ES-I3 (cell line): Measurements from ENCODE around the gene TDRD15.
"Not testable (repeated sequence)": the region's sequence is repeated elsewhere in the genome, so short reads cannot be mapped to it uniquely, and the experiment has no call there.

Experiments
- H3K36me3 ChIP-seq: 2 replicates; pipeline ENCODE4 v1.6.1; 2013; ENCODE audit warnings: mild to moderate bottlenecking, low read length, control low read depth, moderate library complexity; ENCODE audit not compliant: insufficient read depth
- H3K4me1 ChIP-seq: 2 replicates; pipeline ENCODE4 v1.6.1; 2013; ENCODE audit warnings: mild to moderate bottlenecking, control low read depth, low read length; ENCODE audit not compliant: insufficient read depth
- H3K9ac ChIP-seq: 2 replicates; pipeline ENCODE4 v1.6.1; 2013; ENCODE audit warnings: low read depth, mild to moderate bottlenecking, low read length, moderate library complexity
- H3K9me3 ChIP-seq: 2 replicates; pipeline ENCODE4 v1.6.1; 2013; ENCODE audit warnings: mild to moderate bottlenecking, low read length, moderate library complexity; ENCODE audit not compliant: control insufficient read depth, insufficient read depth

Gene TDRD15

GRCh38 chr2:21104030-21104660 is 19.6 kb upstream of the TDRD15 start:
- Histone ChIP-seq H3K36me3 (no peaks in the 10 kb centered on the region), H3K9me3 (no peaks in the 10 kb centered on the region), H3K9ac (no peak overlapping the region), H3K4me1 (peaks cover 5% of the 10 kb centered on the region; the same call in 1 of the 2 replicates)

DNA sequence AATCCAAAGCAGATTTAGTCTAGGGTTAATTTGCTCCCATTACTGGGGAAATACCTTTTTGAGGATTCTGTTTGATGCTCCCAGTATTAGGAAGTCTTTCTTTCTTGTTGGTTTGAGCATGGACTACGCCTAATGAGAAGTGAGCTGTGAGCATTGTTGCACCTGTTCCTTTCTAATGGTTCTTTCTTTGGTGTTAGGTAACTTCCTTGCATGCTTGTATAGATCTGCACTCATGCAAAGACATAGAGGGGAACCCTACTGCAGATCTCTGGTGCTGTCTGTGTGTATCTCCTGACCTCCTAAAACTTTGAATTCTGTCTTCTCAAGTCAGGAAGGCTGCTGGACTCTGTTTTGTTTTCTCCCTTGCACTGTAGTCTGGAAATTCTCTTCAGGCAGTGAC is 12.8 kb upstream of the TDRD15 start:
- no peaks in the 10 kb centered on the region for H3K4me1 ChIP-seq
- no peaks in the 10 kb centered on the region for H3K36me3 ChIP-seq
- no peak overlapping the region for H3K9ac ChIP-seq

GRCh38 chr2:21117688-21118087 is 6.1 kb upstream of the TDRD15 start:
- no peak overlapping the region for H3K9ac ChIP-seq
- no peaks in the 10 kb centered on the region for H3K4me1 ChIP-seq
- no peaks in the 10 kb centered on the region for H3K36me3 ChIP-seq
- no peaks in the 10 kb centered on the region for H3K9me3 ChIP-seq

More for the DNA sequence above, 12.8 kb upstream of the TDRD15 start:
- no peaks in the 10 kb centered on the region for H3K9me3 ChIP-seq

DNA sequence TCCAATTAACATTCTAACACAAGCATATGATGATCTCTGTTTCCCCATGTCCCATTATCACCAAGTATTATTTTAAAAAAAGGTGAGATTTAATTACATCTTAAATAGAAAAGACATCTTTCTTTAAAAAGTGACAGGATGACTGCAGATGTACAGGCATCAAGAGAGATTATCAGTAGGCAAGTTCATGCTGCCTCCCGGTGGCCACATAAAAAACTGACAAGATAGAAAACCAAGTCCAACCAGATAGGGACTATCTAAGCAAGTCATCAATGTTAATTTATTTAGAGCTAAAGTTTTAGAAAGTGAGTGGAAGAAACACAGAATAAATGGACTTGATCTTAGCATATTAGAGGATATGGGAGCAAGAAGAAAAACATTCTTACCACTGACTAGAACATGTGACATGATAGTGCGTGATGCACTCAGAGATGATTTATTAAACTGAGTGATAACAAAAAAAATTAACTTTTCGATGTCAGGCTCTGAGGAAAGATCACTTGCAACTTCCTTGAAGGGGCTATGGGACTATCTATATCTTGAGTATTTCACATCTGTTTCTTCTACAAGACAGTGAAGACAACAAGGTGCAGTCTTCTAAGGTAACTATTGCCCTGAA is 5.4 kb upstream of the TDRD15 start:
- Histone ChIP-seq H3K4me1 (no peaks in the 10 kb centered on the region), H3K9me3 (no peaks in the 10 kb centered on the region), H3K9ac (no peak overlapping the region), H3K36me3 (no peaks in the 10 kb centered on the region)

DNA sequence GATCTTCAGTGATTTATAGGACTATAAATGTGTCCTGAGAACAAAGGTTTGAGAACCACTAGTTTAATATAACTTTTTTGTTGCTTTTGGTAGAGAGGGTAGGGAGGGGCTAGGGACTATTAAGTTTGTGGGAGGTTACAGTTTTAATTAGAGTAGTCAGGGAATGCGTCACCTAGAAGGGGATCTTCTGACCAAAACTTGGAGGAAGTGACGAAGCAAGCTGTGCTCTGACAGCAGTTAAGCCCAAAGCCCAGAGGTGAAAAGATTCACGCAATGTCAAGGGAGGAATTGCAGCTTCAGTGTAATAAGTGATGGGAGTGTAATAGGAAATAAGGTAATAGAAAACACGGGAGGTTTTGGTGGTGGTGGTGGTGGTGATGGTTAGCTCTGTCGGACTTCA is 8.1 kb downstream of the TDRD15 start:
- H3K9me3 ChIP-seq: no peaks in the 10 kb centered on the region
- no peaks in the 10 kb centered on the region for H3K4me1 ChIP-seq
- no peak overlapping the region for H3K9ac ChIP-seq
- no peaks in the 10 kb centered on the region for H3K36me3 ChIP-seq

- Histone ChIP-seq H3K4me1 (no peaks in the 10 kb centered on the region), H3K36me3 (no peaks in the 10 kb centered on the region), H3K9me3 (no peaks in the 10 kb centered on the region), H3K9ac (no peak overlapping the region)
Observed at GRCh38 chr2:21135585-21135984, 11.8 kb downstream of the TDRD15 start.

DNA sequence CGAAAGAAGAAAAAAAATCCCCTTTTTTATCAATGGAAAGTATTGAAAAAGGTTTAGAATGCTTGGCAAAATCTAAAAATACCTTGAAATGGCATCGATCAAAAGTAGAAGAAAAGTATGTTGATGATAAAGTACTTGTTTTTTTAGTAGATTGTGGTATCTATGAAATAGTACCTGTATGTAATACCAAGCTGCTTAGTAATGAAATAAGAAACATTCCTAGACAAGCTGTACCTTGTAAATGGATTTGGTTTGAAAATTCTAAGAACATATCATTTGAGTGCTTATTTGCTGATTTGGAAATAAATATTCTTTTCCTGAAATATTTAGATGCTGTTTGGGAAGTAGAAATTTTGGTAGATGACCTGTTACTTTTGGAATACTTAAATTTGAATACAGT is 18.4 kb downstream of the TDRD15 start:
- H3K36me3 ChIP-seq: no peaks in the 10 kb centered on the region
- no peaks in the 10 kb centered on the region for H3K4me1 ChIP-seq
- no peak overlapping the region for H3K9ac ChIP-seq

GRCh38 chr2:21146638-21147037 is 22.9 kb downstream of the TDRD15 start:
- H3K4me1 ChIP-seq: no peaks in the 10 kb centered on the region
- no peaks in the 10 kb centered on the region for H3K9me3 ChIP-seq
- no peaks in the 10 kb centered on the region for H3K36me3 ChIP-seq
- no peak overlapping the region for H3K9ac ChIP-seq

More for the DNA sequence above, 18.4 kb downstream of the TDRD15 start:
- H3K9me3 ChIP-seq: no peaks in the 10 kb centered on the region

DNA sequence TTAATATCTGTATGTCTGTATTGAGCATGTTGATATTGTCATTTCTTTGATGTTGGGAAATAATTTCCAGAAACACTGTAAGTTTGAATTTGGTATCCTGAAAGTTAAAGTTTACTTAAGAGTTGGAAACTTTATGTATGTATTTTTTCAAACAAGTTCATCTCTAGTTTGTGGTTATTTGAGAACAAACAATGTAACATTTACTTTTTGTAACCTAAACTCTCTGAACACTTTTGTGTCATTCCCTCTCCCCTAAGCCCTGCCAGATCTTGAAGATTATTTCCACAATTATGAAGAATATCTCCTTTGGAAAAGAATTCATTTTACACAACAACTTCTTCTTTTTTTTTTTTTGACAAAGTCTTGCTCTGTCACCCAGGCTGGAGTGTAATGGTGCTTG is 24.9 kb downstream of the TDRD15 start:
- H3K9me3 ChIP-seq: no peaks in the 10 kb centered on the region
- no peak overlapping the region for H3K9ac ChIP-seq
- H3K36me3 ChIP-seq: no peaks in the 10 kb centered on the region
- H3K4me1 ChIP-seq: no peaks in the 10 kb centered on the region

DNA sequence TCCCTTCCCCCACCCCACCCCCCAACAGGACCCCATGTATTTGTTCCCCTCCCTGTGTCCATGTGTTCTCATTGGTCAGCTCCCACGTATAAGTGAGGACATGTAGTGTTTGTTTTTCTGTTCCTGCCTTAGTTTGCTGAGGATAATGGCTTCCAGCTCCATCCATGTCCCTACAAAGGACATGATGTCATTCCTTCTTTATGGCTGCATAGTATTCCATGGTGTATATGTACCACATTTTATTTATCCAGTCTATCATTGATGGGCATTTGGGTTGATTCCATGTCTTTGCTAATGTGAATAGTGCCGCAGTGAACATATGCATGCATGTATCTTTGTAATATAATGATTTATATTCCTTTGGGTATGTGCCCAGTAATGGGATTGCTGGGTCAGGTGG is 27.5 kb downstream of the TDRD15 start:
- H3K9ac ChIP-seq, H3K9me3 ChIP-seq, H3K36me3 ChIP-seq, H3K4me1 ChIP-seq: not testable (repeated sequence)

DNA sequence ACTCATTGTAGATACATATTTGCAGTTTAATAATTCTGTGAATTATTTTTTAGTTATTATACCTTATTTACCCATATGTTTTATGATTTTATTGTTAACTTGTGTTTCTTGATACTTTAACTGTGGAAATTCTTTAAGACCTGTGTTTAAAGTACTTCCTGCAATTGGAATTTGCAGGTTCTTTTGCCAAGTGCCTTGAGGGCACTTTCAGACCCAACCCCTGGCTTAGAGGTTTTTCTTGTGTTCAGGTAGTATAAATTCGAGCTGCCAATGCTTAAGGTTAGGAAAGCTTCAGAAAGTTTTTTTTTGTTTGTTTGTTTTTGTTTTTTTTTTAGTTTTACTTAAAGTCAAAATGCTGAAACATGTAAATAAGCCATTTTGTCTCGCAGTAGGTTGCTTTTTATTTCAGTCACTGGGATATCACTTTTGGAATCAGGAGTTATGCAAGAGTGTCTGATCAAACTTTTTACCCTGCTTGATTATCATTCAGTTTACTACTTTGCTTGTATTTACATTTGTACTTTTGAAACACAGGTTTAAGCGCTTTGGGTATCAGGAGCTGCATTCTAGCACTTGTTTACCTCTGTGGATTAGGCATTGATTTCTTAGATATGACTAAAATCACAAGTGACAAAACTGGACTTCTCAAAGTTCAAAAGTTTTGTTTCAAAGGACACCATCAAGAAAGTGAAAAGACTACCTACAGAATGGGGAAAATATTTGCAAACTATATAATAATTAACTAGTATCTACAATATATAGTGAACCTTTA is 31.8 kb downstream of the TDRD15 start:
- Histone ChIP-seq H3K36me3 (no peaks in the 10 kb centered on the region), H3K9ac (no peak overlapping the region), H3K9me3 (no peaks in the 10 kb centered on the region), H3K4me1 (no peaks in the 10 kb centered on the region)

GRCh38 chr2:21161122-21161521 is 37.4 kb downstream of the TDRD15 start:
- H3K4me1 ChIP-seq: no peaks in the 10 kb centered on the region
- no peaks in the 10 kb centered on the region for H3K9me3 ChIP-seq
- no peak overlapping the region for H3K9ac ChIP-seq
- H3K36me3 ChIP-seq: no peaks in the 10 kb centered on the region

DNA sequence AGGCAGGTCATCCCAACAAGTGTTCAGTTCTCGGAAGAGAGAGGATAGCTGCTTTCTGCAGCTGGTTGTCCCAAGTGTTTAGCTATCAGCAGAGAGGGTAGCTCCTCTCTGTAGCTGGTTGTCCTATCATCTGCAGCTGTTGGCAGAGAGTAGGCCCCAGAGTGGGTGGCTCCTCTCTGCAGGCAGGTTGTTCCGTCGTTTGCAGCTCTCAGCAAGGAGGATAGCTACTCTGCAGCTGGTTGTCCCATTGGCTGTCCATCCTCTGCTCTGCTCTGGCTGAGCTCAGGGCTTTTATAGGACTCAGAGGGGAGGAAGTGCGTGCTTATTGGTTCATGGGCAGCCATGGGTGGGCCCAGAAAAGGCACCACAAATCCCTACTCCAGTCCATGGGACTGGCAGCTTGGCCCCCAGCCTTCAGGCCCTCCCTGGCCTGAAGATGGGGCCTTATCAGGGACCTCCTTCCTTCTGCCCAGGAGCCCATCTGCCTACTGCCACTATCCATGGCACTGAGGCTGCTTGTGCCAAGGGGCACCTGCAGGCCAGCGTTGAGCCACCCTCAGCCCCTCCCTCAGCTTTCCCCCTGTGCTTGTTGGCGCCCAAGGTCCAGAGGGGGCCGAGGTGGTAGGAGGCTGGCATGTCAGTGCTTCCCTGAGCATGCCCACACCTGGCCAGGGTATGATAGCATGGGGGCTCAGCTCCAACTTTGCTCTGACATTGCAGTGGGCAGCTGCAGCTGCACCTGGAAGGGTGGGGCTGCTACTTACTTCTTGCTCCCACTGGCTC is 38.3 kb downstream of the TDRD15 start:
- Histone ChIP-seq H3K9me3 (no peaks in the 10 kb centered on the region), H3K4me1 (no peaks in the 10 kb centered on the region), H3K9ac (no peak overlapping the region), H3K36me3 (no peaks in the 10 kb centered on the region)

DNA sequence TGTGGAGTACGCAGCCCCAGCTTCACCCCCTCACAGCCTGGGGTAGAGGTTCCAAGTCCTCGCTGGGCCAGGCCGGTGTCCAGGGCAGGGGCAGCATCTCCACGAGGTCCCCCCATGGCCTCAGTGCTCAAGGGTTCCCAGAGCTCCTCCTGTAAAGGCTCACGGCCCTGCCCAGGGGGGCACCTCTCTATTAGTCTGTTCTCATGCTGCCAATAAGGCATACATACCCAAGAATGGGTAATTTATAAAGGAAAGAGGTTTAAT is 38.8 kb downstream of the TDRD15 start:
- no peaks in the 10 kb centered on the region for H3K4me1 ChIP-seq
- no peaks in the 10 kb centered on the region for H3K36me3 ChIP-seq
- H3K9me3 ChIP-seq: no peaks in the 10 kb centered on the region
- no peak overlapping the region for H3K9ac ChIP-seq
